Activated T-helper 1 cell treated with anti-CD3 and anti-CD28 coated beads, Interleukin-12 subunit alpha, Interleukin-12 subunit beta, Interleukin-2, Interleukin-4 antibody, amounts not matched to agents 30 ng/mL and 10 ng/mL and 1 ng/mL, durations not matched to agents 14 hours and 24 hours and 36 hours (primary cell): ENCODE measurements around the gene MOSPD2. TPM values are rescaled to one million over a fixed set of nuclear protein-coding genes. Genes with fewer than 3 reads are reported as not detected.
A peak's percentile ranks its signal among the peaks of the same experiment; 100 is the strongest.

Source experiments
- DNase-seq: peaks from one replicate; pipeline ENCODE4 v3.0.0; 2021; ENCODE audit warnings: low spot score
- H3K27ac Mint-ChIP-seq: one replicate; pipeline ENCODE4 v1.8.0; 2021; ENCODE audit warnings: mild to moderate bottlenecking, mixed read lengths
- H3K27me3 Mint-ChIP-seq: one replicate; pipeline ENCODE4 v1.8.0; 2022; ENCODE audit warnings: mild to moderate bottlenecking, moderate library complexity, mixed read lengths; ENCODE audit not compliant: insufficient read depth
- H3K36me3 Mint-ChIP-seq: one replicate; pipeline ENCODE4 v1.8.0; 2021; ENCODE audit warnings: low read depth, mixed read lengths
- H3K4me1 Mint-ChIP-seq: one replicate; pipeline ENCODE4 v1.8.0; 2021; ENCODE audit warnings: low read depth, mixed read lengths
- H3K4me3 Mint-ChIP-seq: one replicate; pipeline ENCODE4 v1.8.0; 2021; ENCODE audit warnings: mild to moderate bottlenecking, moderate library complexity, mixed read lengths
- H3K9me3 Mint-ChIP-seq: one replicate; pipeline ENCODE4 v1.8.0; 2021; ENCODE audit warnings: mixed read lengths
- intact Hi-C: fragments of 100-400 bp; cut with micrococcal nuclease; formaldehyde crosslinking; loops from one replicate; pipeline ENCODE4 v1.15.1; 2024
- total RNA-seq: library from RNA; stranded (reverse); gene quantifications from 2 replicates; pipeline ENCODE4 v1.2.3, GENCODE V29; 2022

The MOSPD2 gene
- total RNA-seq, 1 donor from 2014 or later: 14.3 TPM

DNA sequence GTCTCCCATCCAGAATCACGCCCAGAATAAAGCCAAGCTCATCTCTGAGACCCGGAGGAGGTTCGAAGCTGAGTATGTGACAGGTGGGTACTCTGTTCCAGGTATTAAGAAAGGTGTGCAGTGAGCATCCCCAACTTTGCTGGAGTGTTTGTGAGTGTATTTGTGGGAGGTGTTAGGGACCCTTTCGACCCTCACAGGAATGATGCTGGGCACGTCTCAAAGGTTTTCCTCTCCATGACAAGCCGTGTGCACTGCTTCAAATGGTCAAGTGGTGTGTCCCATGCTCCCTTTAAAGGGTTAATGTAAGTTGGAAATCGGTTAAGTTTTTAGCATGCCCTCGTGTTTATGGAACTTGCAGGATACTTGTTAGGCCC lies 442 bp downstream of the MOSPD2 start:
- intact Hi-C loops: loop anchor here (1.0 to 10.0 kb wide), 14 partner anchors 26 to 1841 kb away; partner anchors contain the start of genes CA5B, CTPS2, GEMIN8 and OFD1
- Mint-ChIP-seq H3K4me3 (peak overlapping the region; percentile 84), H3K36me3 (peaks cover 7% of the 10 kb centered on the region), H3K27me3 (no peaks in the 10 kb centered on the region), H3K4me1 (peaks cover 11% of the 10 kb centered on the region), H3K9me3 (no peaks in the 10 kb centered on the region), H3K27ac (peak overlapping the region; percentile 73)
- no peak for DNase-seq

DNA sequence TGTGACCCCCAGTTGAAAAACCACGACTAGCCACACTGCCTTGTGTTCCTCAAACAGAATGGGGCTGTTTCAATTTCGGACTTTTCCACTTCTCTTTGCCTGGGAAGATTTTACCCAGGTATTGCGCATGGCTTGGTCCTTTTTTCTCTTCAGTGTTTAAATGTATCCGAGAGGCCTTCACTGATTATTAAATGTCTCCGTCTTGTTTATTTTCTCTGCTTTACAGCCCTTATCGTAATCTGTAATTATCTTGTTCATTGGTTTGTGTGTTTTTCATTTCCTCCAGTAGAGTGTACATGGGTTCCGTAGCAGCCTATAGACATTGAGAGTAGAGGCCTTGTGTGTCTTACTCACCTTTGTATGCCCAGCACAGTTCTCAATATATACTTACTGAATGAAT lies 2.4 kb downstream of the MOSPD2 start:
- no peaks in the 10 kb centered on the region for H3K9me3 Mint-ChIP-seq
- no peak overlapping the region for H3K4me3 Mint-ChIP-seq
- intact Hi-C loops: loop anchor here (5.0 to 10.0 kb wide), 3 partner anchors 369 to 1839 kb away; partner anchors contain the start of genes CTPS2 and SYAP1
- peaks cover 5% of the 10 kb centered on the region for H3K4me1 Mint-ChIP-seq
- H3K27me3 Mint-ChIP-seq: no peaks in the 10 kb centered on the region
- peak overlapping the region; percentile 14 for H3K27ac Mint-ChIP-seq
- no peak for DNase-seq
- H3K36me3 Mint-ChIP-seq: peaks cover 5% of the 10 kb centered on the region

DNA sequence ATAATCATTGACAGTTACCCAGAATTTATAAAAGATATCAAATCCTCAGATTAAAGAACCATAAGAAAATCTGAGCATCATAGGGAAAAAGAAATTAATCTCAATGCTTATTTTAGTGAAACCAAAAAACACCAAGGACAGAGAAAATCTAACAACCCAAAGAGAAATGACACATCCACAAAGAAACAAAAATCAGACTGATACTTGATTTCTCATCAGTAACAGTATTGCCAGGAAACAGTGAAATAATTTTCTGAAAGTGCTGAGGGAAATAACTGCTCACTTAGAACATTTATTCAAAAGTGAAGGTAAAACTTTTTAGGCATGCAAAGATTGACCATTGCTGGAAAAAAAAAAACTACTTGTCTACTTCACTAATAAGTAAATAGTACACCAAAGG lies 10.6 kb downstream of the MOSPD2 start:
- intact Hi-C loops: loop anchor here (1.0 kb wide), 1 partner anchor 15 kb away; no protein-coding TSS in a partner anchor

DNA sequence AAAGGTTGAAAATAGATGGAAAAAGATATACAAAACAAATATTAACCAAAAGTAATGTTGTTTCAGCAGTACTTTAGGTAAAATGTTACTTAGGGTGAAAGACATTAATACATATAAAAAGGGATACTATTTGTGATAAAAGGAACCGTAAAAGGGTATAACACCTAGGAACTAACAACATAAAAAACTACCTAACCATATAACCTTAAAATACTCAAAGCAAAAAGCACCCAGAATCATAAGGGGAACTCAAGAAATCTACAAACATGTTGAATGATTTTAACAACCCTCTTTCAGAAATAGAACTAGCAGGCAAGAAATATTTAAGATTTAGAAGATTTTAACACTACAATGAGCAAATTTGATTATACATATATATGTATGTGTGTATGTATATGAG lies 11.5 kb downstream of the MOSPD2 start:
- Mint-ChIP-seq H3K27me3 (no peaks in the 10 kb centered on the region), H3K4me1 (peaks cover 16% of the 10 kb centered on the region), H3K27ac (no peak overlapping the region), H3K4me3 (no peak overlapping the region), H3K9me3 (no peaks in the 10 kb centered on the region), H3K36me3 (peaks cover 9% of the 10 kb centered on the region)
- DNase-seq: no peak
- intact Hi-C loops: loop anchor here (1.0 kb wide), 1 partner anchor 15 kb away; no protein-coding TSS in a partner anchor

More for the DNA sequence above, 10.6 kb downstream of the MOSPD2 start:
- H3K9me3 Mint-ChIP-seq: no peaks in the 10 kb centered on the region
- H3K4me3 Mint-ChIP-seq: no peak overlapping the region
- H3K36me3 Mint-ChIP-seq: peaks cover 9% of the 10 kb centered on the region
- peak overlapping the region; percentile 82 for H3K27ac Mint-ChIP-seq
- H3K4me1 Mint-ChIP-seq: peaks cover 16% of the 10 kb centered on the region
- H3K27me3 Mint-ChIP-seq: no peaks in the 10 kb centered on the region
- no peak for DNase-seq

DNA sequence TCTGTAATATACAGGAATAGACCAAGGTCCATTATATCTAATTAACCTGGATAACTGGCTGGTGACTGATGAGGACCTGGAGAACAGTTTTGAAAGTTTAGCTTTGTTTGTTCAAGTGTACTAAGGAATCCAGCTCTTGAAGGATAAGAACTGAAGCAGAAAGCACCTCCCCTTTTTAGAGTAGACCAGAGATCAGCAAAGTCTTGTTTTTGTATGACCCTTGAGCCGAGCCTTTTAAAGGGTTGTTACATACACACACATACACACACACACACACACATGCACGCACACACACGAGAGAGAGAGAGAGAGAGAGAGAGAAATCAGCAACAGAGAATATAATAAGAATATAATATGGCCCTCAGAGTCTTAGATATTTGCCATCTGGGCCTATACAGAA lies 13.0 kb downstream of the MOSPD2 start:
- H3K9me3 Mint-ChIP-seq: no peaks in the 10 kb centered on the region
- H3K4me3 Mint-ChIP-seq: no peak overlapping the region
- H3K27me3 Mint-ChIP-seq: no peaks in the 10 kb centered on the region
- intact Hi-C loops: no loop called here
- H3K27ac Mint-ChIP-seq: no peak overlapping the region
- no peak for DNase-seq
- peaks cover 9% of the 10 kb centered on the region for H3K36me3 Mint-ChIP-seq
- peaks cover 21% of the 10 kb centered on the region for H3K4me1 Mint-ChIP-seq

DNA sequence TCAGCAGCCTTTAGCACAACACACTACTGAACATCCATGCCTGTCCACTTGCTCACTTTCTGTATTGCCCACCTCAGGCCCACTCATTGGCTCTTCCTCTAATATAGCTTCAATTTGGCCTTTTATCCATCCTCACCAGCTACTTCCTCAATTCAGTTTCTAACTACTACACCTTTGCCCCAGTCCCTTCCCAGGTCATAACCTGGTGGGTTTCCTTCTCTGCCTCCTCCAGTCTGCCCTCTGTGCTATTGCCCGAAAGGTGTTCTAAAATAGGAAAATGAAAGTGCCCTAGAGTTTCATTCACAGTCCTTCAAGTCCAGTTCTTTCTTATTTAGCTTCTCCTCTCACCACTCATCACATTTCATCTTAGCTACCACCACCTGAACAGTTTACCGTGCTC lies 23.1 kb downstream of the MOSPD2 start:
- Mint-ChIP-seq H3K4me1 (no peaks in the 10 kb centered on the region), H3K9me3 (no peaks in the 10 kb centered on the region), H3K27me3 (no peaks in the 10 kb centered on the region), H3K36me3 (peaks cover 18% of the 10 kb centered on the region), H3K27ac (no peak overlapping the region), H3K4me3 (no peak overlapping the region)
- no peak for DNase-seq
- intact Hi-C loops: no loop called here

DNA sequence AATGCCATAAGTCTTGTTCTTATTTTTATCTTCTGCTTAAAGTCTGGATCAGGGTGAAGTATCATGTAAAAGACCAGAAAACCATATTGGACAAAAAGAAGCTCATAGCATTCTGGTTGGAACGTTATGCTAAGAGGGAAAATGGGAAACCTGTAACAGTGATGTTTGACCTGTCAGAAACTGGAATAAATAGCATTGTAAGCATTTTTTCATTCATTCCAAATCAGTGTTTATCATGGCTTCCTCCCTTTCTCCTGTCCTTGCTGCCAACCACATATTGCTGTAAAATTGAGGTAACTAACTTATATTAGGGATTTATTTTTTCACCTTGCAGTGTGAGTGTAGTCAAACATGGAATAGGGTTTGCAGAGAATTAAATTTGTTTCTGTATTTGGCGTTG lies 23.8 kb downstream of the MOSPD2 start:
- intact Hi-C loops: no loop called here
- peaks cover 20% of the 10 kb centered on the region for H3K36me3 Mint-ChIP-seq
- no peak overlapping the region for H3K4me3 Mint-ChIP-seq
- H3K9me3 Mint-ChIP-seq: no peaks in the 10 kb centered on the region
- no peak for DNase-seq
- H3K27me3 Mint-ChIP-seq: no peaks in the 10 kb centered on the region
- no peaks in the 10 kb centered on the region for H3K4me1 Mint-ChIP-seq
- no peak overlapping the region for H3K27ac Mint-ChIP-seq

DNA sequence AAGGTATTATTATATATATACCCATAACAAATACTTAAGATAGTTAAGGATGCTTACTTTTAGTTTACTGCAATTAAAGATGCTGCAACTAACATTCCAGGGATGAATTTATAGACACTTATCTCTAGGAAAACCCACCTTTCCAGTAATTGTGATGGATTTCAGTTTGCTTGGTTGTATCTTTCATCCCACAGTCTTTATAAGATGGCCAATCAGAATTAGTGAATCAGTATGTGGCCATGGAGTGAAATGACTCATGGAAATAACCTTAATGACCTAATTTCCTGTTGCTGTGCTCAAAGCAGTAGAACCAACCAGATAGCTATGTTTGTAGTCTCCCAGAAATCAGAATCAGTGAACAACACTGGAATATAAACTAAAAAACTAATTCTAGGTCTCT lies 26.4 kb downstream of the MOSPD2 start:
- intact Hi-C loops: loop anchor here (1.0 kb wide), 2 partner anchors 15 to 26 kb away; partner anchors contain the start of genes FANCB and MOSPD2
- peaks cover 31% of the 10 kb centered on the region for H3K36me3 Mint-ChIP-seq
- peak overlapping the region; percentile 26 for H3K4me3 Mint-ChIP-seq
- H3K27me3 Mint-ChIP-seq: no peaks in the 10 kb centered on the region
- peak; percentile 0 for DNase-seq
- H3K4me1 Mint-ChIP-seq: no peaks in the 10 kb centered on the region
- peaks cover 4% of the 10 kb centered on the region for H3K9me3 Mint-ChIP-seq
- H3K27ac Mint-ChIP-seq: peak overlapping the region; percentile 77

DNA sequence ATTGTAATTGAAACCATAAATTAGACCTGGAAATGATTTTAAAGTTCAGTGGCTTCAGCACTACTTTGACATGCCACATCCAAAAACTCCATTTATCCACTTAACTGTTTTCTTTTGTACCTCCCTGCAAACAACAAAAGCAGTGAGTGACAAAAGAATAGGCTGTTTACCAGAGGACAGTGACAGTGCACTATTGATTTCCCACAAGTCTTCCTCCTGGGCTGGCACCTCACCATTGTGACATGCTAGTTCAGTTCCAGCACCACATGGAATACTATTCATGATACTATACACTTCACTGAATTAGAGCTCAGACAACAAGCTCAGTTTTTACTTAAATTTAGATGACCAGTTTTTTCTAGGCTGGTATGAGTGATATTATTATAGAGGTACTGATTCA lies 29.3 kb downstream of the MOSPD2 start:
- Mint-ChIP-seq H3K9me3 (peaks cover 12% of the 10 kb centered on the region), H3K4me1 (no peaks in the 10 kb centered on the region), H3K36me3 (peaks cover 20% of the 10 kb centered on the region), H3K27me3 (no peaks in the 10 kb centered on the region), H3K4me3 (no peak overlapping the region), H3K27ac (no peak overlapping the region)
- intact Hi-C loops: no loop called here
- DNase-seq: no peak

DNA sequence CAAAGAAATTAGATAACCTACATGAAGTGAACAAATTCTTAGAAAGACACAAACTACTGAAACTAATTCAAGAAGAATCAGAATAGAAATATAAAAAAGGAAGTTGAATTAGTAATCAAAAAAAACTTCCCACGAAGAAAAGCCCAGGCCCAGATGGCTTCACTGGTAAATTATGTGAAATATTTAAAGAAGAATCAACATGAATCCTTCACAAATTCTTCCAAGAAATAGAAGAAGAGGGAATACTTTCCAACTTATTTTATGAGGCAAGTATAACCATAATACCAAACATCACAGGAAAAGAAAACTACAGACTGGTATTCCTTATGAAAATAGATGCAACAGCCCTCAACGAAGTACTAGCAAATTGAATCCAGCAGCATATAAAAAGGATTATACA lies 30.7 kb downstream of the MOSPD2 start:
- Mint-ChIP-seq H3K4me1 (no peaks in the 10 kb centered on the region), H3K27me3 (no peaks in the 10 kb centered on the region), H3K9me3 (peaks cover 12% of the 10 kb centered on the region), H3K4me3 (no peak overlapping the region), H3K36me3 (peaks cover 20% of the 10 kb centered on the region), H3K27ac (no peak overlapping the region)
- intact Hi-C loops: no loop called here
- DNase-seq: no peak

DNA sequence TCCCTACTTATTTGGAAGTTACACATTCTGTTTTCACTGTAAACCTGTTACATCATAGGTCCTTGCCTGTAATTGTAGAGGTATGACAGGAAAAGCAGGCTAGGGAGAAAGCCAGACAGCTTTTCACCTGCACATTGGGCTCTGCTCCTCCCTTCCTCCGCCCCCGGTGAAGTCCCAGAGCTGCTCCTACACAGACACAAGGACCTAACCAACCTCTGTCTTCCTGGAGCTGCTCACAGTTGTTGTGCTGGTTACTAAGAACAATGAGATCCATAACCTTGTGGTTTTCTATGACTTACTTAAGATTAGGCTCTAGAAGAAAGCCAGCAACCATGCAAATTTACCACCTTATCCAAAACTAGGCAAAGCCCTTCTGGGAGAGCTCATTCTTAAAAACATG lies 40.0 kb downstream of the MOSPD2 start:
- no peak for DNase-seq
- intact Hi-C loops: loop anchor here (5.0 kb wide), 1 partner anchor 41 kb away; the partner anchor contains the start of genes FANCB and MOSPD2
- Mint-ChIP-seq H3K27ac (no peak overlapping the region), H3K27me3 (no peaks in the 10 kb centered on the region), H3K36me3 (peaks cover 27% of the 10 kb centered on the region), H3K4me1 (peaks cover 5% of the 10 kb centered on the region), H3K4me3 (no peak overlapping the region), H3K9me3 (no peaks in the 10 kb centered on the region)

DNA sequence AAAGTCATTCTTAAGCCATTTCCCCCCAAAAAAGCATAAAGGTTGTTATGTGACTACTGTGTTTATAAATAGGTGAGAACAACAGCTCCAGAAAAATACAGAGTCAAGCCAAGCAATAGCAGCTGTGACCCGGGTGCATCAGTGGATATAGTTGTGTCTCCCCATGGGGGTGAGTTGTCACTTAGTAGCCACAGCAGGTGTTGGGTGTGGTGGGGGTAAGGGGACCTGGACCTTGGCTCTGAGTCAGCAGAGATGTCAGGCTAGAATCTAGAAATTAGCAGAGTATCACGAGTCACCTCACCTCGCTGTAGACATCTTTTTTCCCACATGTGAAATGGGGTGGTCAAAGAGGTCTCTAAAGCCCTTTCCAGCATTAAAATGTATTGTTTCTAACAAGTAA lies 42.4 kb downstream of the MOSPD2 start:
- H3K36me3 Mint-ChIP-seq: peaks cover 31% of the 10 kb centered on the region
- H3K4me1 Mint-ChIP-seq: peaks cover 5% of the 10 kb centered on the region
- no peak overlapping the region for H3K27ac Mint-ChIP-seq
- no peak for DNase-seq
- intact Hi-C loops: no loop called here
- no peaks in the 10 kb centered on the region for H3K9me3 Mint-ChIP-seq
- no peak overlapping the region for H3K4me3 Mint-ChIP-seq
- H3K27me3 Mint-ChIP-seq: no peaks in the 10 kb centered on the region

DNA sequence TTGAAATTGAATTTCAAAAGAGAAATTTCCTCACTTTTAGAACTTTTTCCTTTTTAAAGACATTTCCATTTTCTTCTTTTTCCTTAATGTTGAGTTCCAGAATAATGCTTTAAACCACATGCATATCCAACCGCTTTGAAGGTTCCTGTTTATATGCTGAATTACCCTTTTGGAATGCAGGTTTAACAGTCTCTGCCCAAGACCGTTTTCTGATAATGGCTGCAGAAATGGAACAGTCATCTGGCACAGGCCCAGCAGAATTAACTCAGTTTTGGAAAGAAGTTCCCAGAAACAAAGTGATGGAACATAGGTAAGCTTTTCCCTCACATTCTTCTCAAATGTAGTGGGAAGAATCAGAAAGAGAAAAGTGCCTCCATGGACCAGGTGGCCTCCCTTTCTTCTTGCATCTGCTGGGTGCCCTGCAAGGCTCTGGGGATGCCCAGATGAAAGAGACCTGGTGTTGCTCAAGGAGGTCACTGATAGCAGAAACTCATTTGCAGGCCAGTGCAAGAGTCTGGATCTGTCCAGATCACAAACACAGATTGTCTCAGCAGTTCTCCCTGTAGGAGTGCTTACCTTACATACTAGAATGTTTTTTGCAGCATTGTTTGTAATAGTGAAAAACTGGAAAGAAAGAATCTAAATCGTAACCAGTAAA lies 42.9 kb downstream of the MOSPD2 start:
- no peak for DNase-seq
- H3K9me3 Mint-ChIP-seq: no peaks in the 10 kb centered on the region
- intact Hi-C loops: no loop called here
- peaks cover 27% of the 10 kb centered on the region for H3K36me3 Mint-ChIP-seq
- no peak overlapping the region for H3K4me3 Mint-ChIP-seq
- H3K27ac Mint-ChIP-seq: no peak overlapping the region
- peaks cover 5% of the 10 kb centered on the region for H3K4me1 Mint-ChIP-seq
- H3K27me3 Mint-ChIP-seq: no peaks in the 10 kb centered on the region
